Measurements from ENCODE around the gene MAD1L1. TPM values are rescaled to one million over a fixed set of nuclear protein-coding genes. Genes with fewer than 3 reads are reported as not detected.

MAD1L1 gene
- total RNA-seq, 4 donors from 2014 or later: 8.0 to 52.7 (median 26.7) TPM

GRCh38 chr7:2129323-2130095, 103.2 kb downstream of the MAD1L1 start:
- no peaks in the 10 kb centered on the region for H3K9me3 ChIP-seq
- H3K36me3 ChIP-seq: no peaks in the 10 kb centered on the region
- no peak overlapping the region for H3K27ac ChIP-seq
- no peak overlapping the region for H3K4me3 ChIP-seq
- intact Hi-C loops (cut with DNase I; ENCODE audit: low total_unique reads): no loop called here
- 89 to 92% methylated on average over 2 to 29 of the region's 29 CpGs for WGBS, 2 donors (ENCODE audit: low coverage in 1 of 2)
- TF ChIP-seq EP300 (IDR thresholded peaks at IDR 0.05; ENCODE audit: low read depth) (no peak), POLR2A (IDR thresholded peaks at IDR 0.05) (no peak), POLR2AphosphoS5 (IDR thresholded peaks at IDR 0.05) (no peak), CTCF (IDR thresholded peaks at IDR 0.05) (no peak)
- no peak for DNase-seq
- no peaks in the 10 kb centered on the region for H3K4me1 ChIP-seq
- no peaks in the 10 kb centered on the region for H3K27me3 ChIP-seq
- in situ Hi-C loops (cut with MboI; ENCODE audit: low pct_ligation_motif_present in 1 of 4, low pct_unique_long_range_greater_than_20kb in 1 of 4, low sequenced_read_pairs in 3 of 4): no loop called here

DNA sequence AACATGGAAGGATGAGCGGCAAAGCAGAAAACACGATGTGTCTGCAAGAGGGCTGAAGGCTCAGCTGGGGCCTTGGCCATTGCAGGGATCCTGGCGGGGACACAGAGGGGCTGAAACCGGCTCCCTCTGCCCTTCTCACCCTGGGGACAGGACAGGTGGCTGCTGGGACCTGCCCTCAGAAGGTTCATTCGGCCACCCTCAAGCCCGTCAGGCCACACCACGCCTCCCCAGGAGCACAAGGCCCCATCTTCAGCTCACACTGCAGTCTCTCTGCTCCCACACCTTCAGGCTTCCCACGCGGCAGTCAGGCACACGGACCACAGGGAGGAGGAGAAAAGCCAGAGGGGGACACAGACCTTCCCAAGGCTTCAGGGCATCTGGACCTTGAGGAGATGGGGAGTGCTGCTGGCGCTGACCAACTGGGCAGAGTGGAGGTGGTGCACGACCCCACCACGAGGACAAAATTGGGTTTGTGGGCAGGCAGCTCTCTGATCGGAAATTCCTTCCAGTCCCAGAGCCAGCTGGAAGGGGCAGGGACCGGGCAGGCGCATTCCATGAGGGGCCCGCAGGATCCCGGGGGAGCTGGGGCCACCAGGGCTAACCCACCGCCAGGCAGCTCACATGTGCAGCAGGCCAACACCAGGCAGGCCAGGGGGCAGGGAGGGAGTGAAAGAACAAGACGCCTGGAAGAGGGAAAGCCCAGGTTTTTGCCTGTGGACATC, 104.0 kb downstream of the MAD1L1 start:
- in situ Hi-C loops (cut with MboI; ENCODE audit: low pct_ligation_motif_present in 1 of 4, low pct_unique_long_range_greater_than_20kb in 1 of 4, low sequenced_read_pairs in 3 of 4): no loop called here
- Histone ChIP-seq H3K4me1 (no peaks in the 10 kb centered on the region), H3K4me3 (no peak overlapping the region), H3K27ac (no peak overlapping the region), H3K27me3 (no peaks in the 10 kb centered on the region), H3K36me3 (no peaks in the 10 kb centered on the region), H3K9me3 (no peaks in the 10 kb centered on the region)
- intact Hi-C loops (cut with DNase I; ENCODE audit: low total_unique reads): no loop called here
- DNase-seq: no peak
- 59 to 82% methylated on average over 4 to 20 of the region's 20 CpGs for WGBS, 2 donors (ENCODE audit: low coverage in 1 of 2)
- TF ChIP-seq POLR2AphosphoS5 (IDR thresholded peaks at IDR 0.05) (no peak), CTCF (IDR thresholded peaks at IDR 0.05) (no peak), POLR2A (IDR thresholded peaks at IDR 0.05) (no peak), EP300 (IDR thresholded peaks at IDR 0.05; ENCODE audit: low read depth) (no peak)

DNA sequence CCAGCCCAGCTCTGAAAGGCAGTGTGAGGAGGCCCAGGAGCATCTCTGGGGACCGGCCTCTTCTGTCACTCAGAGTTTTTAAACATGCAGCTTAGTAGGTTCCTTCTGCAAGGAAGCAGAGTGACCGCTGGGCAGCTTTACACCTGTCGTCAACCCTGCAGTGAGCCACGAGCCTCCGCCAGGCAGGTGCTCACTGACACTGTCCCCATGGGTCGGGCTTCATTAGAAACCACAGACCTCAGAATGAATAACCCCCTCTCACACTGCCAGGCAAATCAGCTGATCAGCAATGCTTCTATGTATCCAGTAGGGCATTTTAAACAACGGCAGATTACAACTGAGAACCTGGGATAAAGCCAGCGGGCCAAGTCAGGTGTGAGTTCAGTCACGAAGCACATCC, 106.1 kb downstream of the MAD1L1 start:
- DNase-seq: no peak
- Histone ChIP-seq H3K9me3 (no peaks in the 10 kb centered on the region), H3K4me3 (no peak overlapping the region), H3K36me3 (no peaks in the 10 kb centered on the region), H3K4me1 (no peaks in the 10 kb centered on the region), H3K27me3 (no peaks in the 10 kb centered on the region), H3K27ac (no peak overlapping the region)
- WGBS, 2 donors (ENCODE audit: low coverage in 1 of 2): 80 to 88% methylated on average over 1 to 9 of the region's 9 CpGs
- intact Hi-C loops (cut with DNase I; ENCODE audit: low total_unique reads) (no loop called here), in situ Hi-C loops (cut with MboI; ENCODE audit: low pct_ligation_motif_present in 1 of 4, low pct_unique_long_range_greater_than_20kb in 1 of 4, low sequenced_read_pairs in 3 of 4) (no loop called here)
- no peak for TF ChIP-seq CTCF (IDR thresholded peaks at IDR 0.05)
- TF ChIP-seq POLR2AphosphoS5 (IDR thresholded peaks at IDR 0.05): no peak
- TF ChIP-seq POLR2A (IDR thresholded peaks at IDR 0.05): no peak
- no peak for TF ChIP-seq EP300 (IDR thresholded peaks at IDR 0.05; ENCODE audit: low read depth)

GRCh38 chr7:2125931-2126330, 106.8 kb downstream of the MAD1L1 start:
- no peaks in the 10 kb centered on the region for H3K4me1 ChIP-seq
- WGBS, 2 donors (ENCODE audit: low coverage in 1 of 2): 96% methylated on average over 18 of the region's 18 CpGs; no CpG with 5 or more reads in 1 of the 2 donors
- in situ Hi-C loops (cut with MboI; ENCODE audit: low pct_ligation_motif_present in 1 of 4, low pct_unique_long_range_greater_than_20kb in 1 of 4, low sequenced_read_pairs in 3 of 4) (no loop called here), intact Hi-C loops (cut with DNase I; ENCODE audit: low total_unique reads) (no loop called here)
- H3K27me3 ChIP-seq: no peaks in the 10 kb centered on the region
- no peak for TF ChIP-seq CTCF (IDR thresholded peaks at IDR 0.05)
- H3K9me3 ChIP-seq: no peaks in the 10 kb centered on the region
- H3K4me3 ChIP-seq: no peak overlapping the region
- DNase-seq: no peak
- no peak overlapping the region for H3K27ac ChIP-seq
- no peaks in the 10 kb centered on the region for H3K36me3 ChIP-seq
